Stimulated activated CD8-positive, alpha-beta memory T cell treated with anti-CD3 and anti-CD28 coated beads, Interleukin-15, amount 100 ng/mL, for 4 hours (primary cell): ENCODE measurements around the gene MRPS21.
"Not testable (repeated sequence)": the region's sequence is repeated elsewhere in the genome, so short reads cannot be mapped to it uniquely, and the experiment has no call there.

ENCODE experiments used
- DNase-seq, 2 donors: peaks; one replicate each; pipeline ENCODE4 v3.0.0-alpha.2; 2020; ENCODE audit warnings: low read depth in 2 of 2

MRPS21 gene

GRCh38 chr1:150281758-150282557, 11.7 kb upstream of the MRPS21 start, which contains the start of gene CIART:
Gene CIART (plus strand): TSS chr1:150282554. CDS start chr1:150283268, 714 bp downstream.
- DNase-seq, result peak; percentile 59 to 82

GRCh38 chr1:150282558-150282958, 11.1 kb upstream of the MRPS21 start:
- no peak for DNase-seq

- no peak for DNase-seq
Measured at GRCh38 chr1:150283260-150283659, 10.4 kb upstream of the MRPS21 start.

DNA sequence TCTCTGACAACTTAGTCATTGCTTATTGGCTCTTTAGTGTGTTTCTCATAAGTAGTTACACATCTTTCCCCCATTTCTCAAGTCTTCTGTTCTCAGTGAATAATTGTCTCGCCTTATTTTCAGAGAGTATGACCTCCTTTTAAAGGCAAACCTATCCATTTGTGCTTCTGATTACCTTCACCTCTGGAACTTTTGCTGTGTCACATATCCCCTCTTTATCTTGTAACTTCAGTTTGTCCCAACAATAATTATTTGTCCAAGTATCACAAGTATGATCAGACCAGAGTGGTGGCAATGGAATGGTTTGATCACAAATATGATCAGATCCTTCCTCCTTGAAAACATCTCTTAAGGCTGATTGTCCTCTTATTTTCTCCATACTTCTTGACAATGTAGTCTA, 5.3 kb upstream of the MRPS21 start:
- no peak for DNase-seq

- no peak for DNase-seq
Measured at GRCh38 chr1:150288822-150289221, 4.8 kb upstream of the MRPS21 start.

DNA sequence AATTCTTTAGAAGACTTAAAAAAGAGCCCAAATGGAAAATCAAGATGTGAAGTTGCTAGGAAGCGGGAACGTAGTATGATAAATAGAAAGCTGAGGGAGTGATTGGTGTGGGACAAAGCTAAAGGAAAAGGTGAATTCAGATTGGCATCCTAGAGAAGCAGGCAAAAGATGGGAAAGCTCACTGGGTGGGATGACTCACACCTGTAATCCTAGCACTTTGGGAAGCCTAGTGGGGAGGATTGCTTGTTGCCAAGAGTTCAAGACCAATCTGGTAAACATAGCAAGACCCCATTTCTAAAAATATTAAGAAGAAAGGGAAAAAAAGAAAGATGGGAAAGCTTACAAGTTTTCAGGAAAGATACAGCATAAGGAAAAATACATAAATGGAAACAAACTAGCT, 1.8 kb downstream of the MRPS21 start:
- DNase-seq, result no peak

- no peak for DNase-seq
Measured at GRCh38 chr1:150299716-150300115, 6.1 kb downstream of the MRPS21 start.

DNA sequence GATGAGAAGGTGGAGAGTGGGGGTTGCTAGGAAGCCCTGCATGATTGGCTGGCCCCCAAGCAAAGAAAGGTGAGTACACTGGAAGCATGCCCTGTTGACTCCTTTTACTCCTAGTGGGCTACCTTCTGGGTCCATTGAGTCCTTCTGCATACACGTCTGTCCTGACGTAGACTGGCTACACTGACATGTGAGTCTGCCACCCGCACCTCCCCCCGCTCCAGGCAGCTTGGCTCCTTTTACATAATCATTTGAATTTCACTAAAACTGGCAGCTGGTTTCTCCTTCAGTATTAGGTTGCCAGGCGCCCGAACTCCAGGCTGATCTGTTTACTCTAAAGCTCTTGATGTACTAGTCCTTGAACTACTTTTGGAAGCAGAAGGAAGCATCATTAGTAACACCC, 8.7 kb downstream of the MRPS21 start:
- DNase-seq, result no peak

DNA sequence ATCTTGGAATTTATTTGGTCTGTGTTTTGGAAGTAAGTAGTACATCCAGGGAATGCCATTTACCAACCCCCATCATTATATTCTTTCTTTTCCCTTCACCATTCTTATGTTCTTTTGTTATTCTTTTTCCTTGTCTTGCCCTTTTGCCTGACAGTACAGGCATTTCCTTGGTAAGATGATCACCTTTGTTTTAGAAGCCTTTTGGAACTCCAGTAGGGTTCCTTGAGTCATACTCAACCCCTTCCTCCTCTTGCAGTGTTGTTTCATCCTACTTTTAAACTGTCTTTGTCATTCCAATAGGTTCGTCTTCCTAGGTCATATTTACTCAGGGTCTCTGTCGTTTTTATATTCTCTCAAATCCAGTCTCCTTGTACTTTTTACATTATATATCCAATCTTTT, 9.2 kb downstream of the MRPS21 start:
- no peak for DNase-seq

DNA sequence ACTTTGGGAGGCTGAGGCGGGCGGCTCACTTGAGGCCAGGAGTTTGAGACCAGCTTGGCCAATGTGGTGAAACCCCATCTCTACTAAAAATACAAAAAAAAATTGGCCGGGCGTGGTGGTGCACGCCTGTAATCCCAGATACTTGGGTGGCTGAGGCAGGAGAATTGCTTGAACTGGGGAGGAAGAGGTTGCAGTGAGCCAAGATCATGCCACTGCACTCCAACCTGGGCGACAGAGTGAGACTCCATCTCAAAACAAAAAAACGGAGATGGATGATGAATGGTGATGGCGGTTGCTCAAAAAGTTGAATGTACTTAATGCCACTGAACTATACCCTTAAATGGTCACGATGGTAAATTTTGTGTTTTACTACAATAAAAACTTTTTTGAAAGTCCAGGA, 14.9 kb downstream of the MRPS21 start:
- DNase-seq, result not testable (repeated sequence)

DNA sequence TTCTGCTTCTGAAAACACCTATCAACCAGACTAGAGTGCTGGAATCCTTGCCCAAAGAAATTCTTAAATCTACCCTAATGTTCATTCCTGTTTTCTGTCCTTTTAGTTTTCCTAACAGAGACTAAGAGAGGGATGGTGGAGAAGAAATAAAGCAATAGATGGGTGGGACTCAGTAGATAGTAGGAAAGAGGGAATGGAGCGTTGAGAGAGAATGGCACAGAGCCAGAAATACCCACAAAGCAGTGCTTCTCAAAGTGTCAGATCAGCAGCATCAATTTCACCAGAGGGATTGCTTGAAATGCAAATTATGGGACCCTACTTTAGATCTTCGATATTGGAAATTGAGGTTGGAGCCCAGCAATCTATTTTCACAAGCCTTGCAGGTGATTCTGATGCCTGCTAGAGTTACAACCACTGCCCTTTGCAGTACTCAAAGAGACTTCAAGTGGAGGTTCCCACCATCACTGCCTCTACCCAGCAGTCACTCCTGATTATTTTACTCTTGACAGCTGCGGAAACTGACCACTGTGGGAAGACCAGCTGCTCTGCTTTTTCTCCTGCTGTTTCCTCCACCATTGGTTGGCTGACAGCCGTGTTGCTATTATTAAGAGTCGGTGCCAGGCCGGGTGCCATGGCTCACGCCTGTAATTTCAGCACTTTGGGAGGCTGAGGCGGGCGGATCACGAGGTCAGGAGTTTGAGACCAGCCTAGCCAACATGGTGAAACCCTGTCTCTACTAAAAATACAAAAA, 16.3 kb downstream of the MRPS21 start:
- DNase-seq, result no peak

DNA sequence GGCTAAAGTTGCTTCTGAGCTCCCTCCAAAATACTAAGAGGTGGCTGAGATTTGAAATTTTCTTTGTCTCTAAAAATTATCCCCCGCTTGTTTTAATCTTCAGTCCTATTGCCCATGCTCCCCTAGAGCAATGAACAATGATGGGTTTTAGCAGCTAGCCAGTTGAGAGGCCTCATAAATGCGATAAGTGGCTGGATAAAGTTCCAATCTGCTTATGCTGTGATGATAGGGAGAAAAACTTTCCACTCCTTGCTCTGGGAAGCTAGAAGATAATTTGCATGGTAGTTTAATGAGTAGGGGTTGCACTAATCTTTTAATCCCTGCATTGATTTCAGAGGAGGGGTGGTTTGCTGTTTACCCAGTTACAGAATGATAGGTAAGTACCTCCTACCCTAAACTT, 18.1 kb downstream of the MRPS21 start:
- no peak for DNase-seq

- not testable (repeated sequence) for DNase-seq
Measured at GRCh38 chr1:150314691-150315090, 21.0 kb downstream of the MRPS21 start.

GRCh38 chr1:150320667-150320978, 27.0 kb downstream of the MRPS21 start:
- DNase-seq, result no peak

DNA sequence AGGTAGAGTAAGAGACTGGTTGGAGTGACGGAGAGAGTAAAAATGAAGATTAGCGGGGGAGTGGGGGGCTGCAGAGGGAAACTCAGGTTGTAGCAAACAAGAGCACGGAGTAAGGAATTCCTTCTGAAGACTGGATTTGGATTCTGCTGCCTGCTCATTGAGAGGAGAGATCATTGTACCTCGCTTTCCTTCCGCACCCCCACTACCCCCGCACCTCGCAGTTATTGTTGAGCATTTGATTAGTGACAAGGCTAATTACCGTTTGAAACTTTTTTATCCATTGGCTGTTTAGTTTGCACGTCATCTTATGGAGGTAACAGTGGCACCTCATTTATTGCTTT, 28.1 kb downstream of the MRPS21 start:
- peak in 1 of 2 donors; percentile 1 for DNase-seq

- DNase-seq, result no peak
Measured at GRCh38 chr1:150322310-150322709, 28.6 kb downstream of the MRPS21 start.

- DNase-seq, result no peak
Measured at GRCh38 chr1:150332651-150333290, 39.1 kb downstream of the MRPS21 start.

- DNase-seq, result no peak
Measured at GRCh38 chr1:150346316-150346715, 52.7 kb downstream of the MRPS21 start.

- no peak for DNase-seq
Measured at GRCh38 chr1:150352866-150353265, 59.2 kb downstream of the MRPS21 start.
